HepG2 (cell line): ENCODE data around the gene UNKL. TPM values are rescaled to one million over a fixed set of nuclear protein-coding genes. Genes with fewer than 3 reads are reported as not detected.
A peak's percentile ranks its signal among the peaks of the same experiment; 100 is the strongest.

Experiments
- ATAC-seq: fragments of 200-7000 bp; cut with Tn5 transposase; 3 replicates; pipeline ENCODE4 v1.9.1; 2020; ENCODE audit warnings: mild to moderate bottlenecking, moderate library complexity
- BruUV-seq: library from RNA; stranded (reverse); fragments of 400-500 nt; replicated peaks from 2 replicates; lab custom pipeline; 2021; lab: Mats Ljungman, UMichigan
- CTCF ChIA-PET: fragments of 300-600 bp; formaldehyde crosslinking; extraction: SDS; loops from one replicate; lab custom pipeline; 2021; ENCODE audit warnings: low total read pairs, inconsistent platforms, low intra/inter-chr PET ratio; lab: Yijun Ruan, JAX
- POLR2A ChIA-PET: fragments of 350-600 bp; sonication (Branson Sonifier 250); formaldehyde crosslinking; loops from one replicate; lab custom pipeline; 2020; ENCODE audit warnings: antibody characterized with exemption, inconsistent platforms; lab: Yijun Ruan, JAX
- DNase-seq: peaks from one replicate; pipeline ENCODE4 v3.0.0-alpha.2; 2015; ENCODE audit warnings: low spot score
- FAIRE-seq: peaks from 3 replicates; lab custom pipeline; 2011; peaks lifted over from hg19 to GRCh38; lab: Jason Lieb, UNC
- H2AFZ ChIP-seq: one replicate; pipeline ENCODE4 v1.6.1; 2011; ENCODE audit warnings: low read length, inconsistent platforms
- H3K27ac ChIP-seq: fragments of 300-600 bp; 3 replicates; pipeline ENCODE4 v1.8.0; 2011; ENCODE audit warnings: mixed run types, mild to moderate bottlenecking, mixed read lengths, low read length, inconsistent platforms; ENCODE audit not compliant: insufficient read depth; ENCODE audit errors: extremely low read length
- H3K27me3 ChIP-seq, 2 experiments: fragments of 200-600 bp in 1 of 2; 2 replicates in 1 of 2; 3 replicates in 1 of 2; pipeline versions ENCODE4 v1.6.0 to v1.8.0; 2011; ENCODE audit warnings: low read length in 2 of 2, mild to moderate bottlenecking in 2 of 2, moderate library complexity in 2 of 2, inconsistent platforms in 1 of 2; ENCODE audit not compliant: insufficient read depth in 2 of 2, control insufficient read depth in 1 of 2
- H3K36me3 ChIP-seq, 2 experiments: fragments of 200-600 bp in 1 of 2; replicated peaks in 1 of 2; 2 replicates in 1 of 2; 3 replicates in 1 of 2; pipeline versions ENCODE4 v1.5.1 to v1.8.0; 2011; ENCODE audit warnings: low read length in 2 of 2, inconsistent platforms in 1 of 2; ENCODE audit not compliant: insufficient read depth in 2 of 2, control insufficient read depth in 1 of 2
- H3K4me1 ChIP-seq: 2 replicates; pipeline ENCODE4 v1.5.1; 2012; ENCODE audit warnings: low read length, inconsistent platforms; ENCODE audit not compliant: insufficient read depth
- H3K4me2 ChIP-seq: 2 replicates; pipeline ENCODE4 v1.6.0; 2011; ENCODE audit warnings: low read depth, low read length, inconsistent platforms
- H3K4me3 ChIP-seq, 3 experiments: fragments of 200-600 bp in 1 of 3; sonication (generic), shearing (Covaris generic) in 1 of 3; replicated peaks in 1 of 3; 2 replicates each; pipeline ENCODE4 v1.5.1; 2011 to 2016; ENCODE audit warnings: low read length in 3 of 3, inconsistent platforms in 2 of 3, low read depth in 2 of 3, mild to moderate bottlenecking in 2 of 3, control low read depth in 1 of 3, mixed read lengths in 1 of 3; ENCODE audit not compliant: insufficient read depth in 1 of 3
- H3K79me2 ChIP-seq: one replicate; pipeline ENCODE4 v1.6.1; 2011; ENCODE audit warnings: low read length, inconsistent platforms; ENCODE audit not compliant: insufficient read depth
- H3K9ac ChIP-seq: 2 replicates; pipeline ENCODE4 v1.6.0; 2011; ENCODE audit warnings: mild to moderate bottlenecking, low read depth, low read length, inconsistent platforms; ENCODE audit not compliant: insufficient read depth
- H3K9me3 ChIP-seq: 2 replicates; pipeline ENCODE4 v1.5.1; 2012; ENCODE audit warnings: mild to moderate bottlenecking, low read length
- H4K20me1 ChIP-seq: 2 replicates; pipeline ENCODE4 v1.6.0; 2011; ENCODE audit warnings: inconsistent platforms, mild to moderate bottlenecking, low read length, moderate library complexity; ENCODE audit not compliant: insufficient read depth
- ARHGAP35 ChIP-seq: sonication (generic); formaldehyde crosslinking; IDR thresholded peaks from 2 replicates; pipeline ENCODE4 v1.9.0; 2022; ENCODE audit warnings: mild to moderate bottlenecking, inconsistent platforms, moderate library complexity, missing genetic modification reagents, borderline replicate concordance
- KLF13 ChIP-seq: sonication (generic); formaldehyde crosslinking; IDR thresholded peaks from 2 replicates; pipeline ENCODE4 v1.4.0; 2020; ENCODE audit warnings: mild to moderate bottlenecking, missing genetic modification reagents
- MTA1 ChIP-seq: sonication (generic); formaldehyde crosslinking; IDR thresholded peaks from 2 replicates; pipeline ENCODE4 v1.4.0; 2020; ENCODE audit warnings: missing genetic modification reagents, mild to moderate bottlenecking, borderline replicate concordance
- SIN3B ChIP-seq: fragments of 150-350 bp; IDR thresholded peaks from 2 replicates; pipeline ENCODE4 v1.6.1; 2014; ENCODE audit warnings: low read length
- ZNF747 ChIP-seq: sonication (generic); formaldehyde crosslinking; IDR thresholded peaks from 2 replicates; pipeline ENCODE4 v1.8.1; 2023; ENCODE audit warnings: missing genetic modification reagents, mild to moderate bottlenecking, borderline replicate concordance
- WGBS: methylation state at CpG from one replicate; pipeline ENCODE4 v1.1.6; 2017; ENCODE audit warnings: low lambda C conversion rate; 5-methylcytosine and 5-hydroxymethylcytosine counted together
- in situ Hi-C: cut with HindIII; loops from 2 replicates; pipeline ENCODE4 v1.10.0; 2017; ENCODE audit warnings: low pct_unique_long_range_greater_than_20kb; ENCODE audit not compliant: extremely low pct_ligation_motif_present
- intact Hi-C: fragments of 100-400 bp; cut with micrococcal nuclease; formaldehyde crosslinking; loops from one replicate; pipeline ENCODE4 v1.10.0; 2022; ENCODE audit not compliant: unreplicated experiment
- polyA plus RNA-seq, 8 experiments: library from polyadenylated mRNA; depleted of rRNA in 3 of 8; stranded (reverse) in 7 of 8; unstranded in 1 of 8; fragments of >200 nt; fragmentation: Illumina TruSeq in 4 of 8; extraction: Trizol in 4 of 8; gene quantifications; 2 replicates each; pipeline versions ENCODE4 v1.2.1 to v1.2.3, GENCODE V29; 2011 to 2016; ENCODE audit warnings: low read depth in 4 of 8, missing spikeins in 1 of 8, mixed read lengths in 1 of 8; ENCODE audit not compliant: insufficient read depth in 1 of 8
- total RNA-seq, 5 experiments: library from RNA; depleted of rRNA; stranded (reverse); fragments of >200 nt; fragmentation: Illumina TruSeq; extraction: Trizol; gene quantifications; 2 replicates each; pipeline ENCODE4 v1.2.3, GENCODE V29; 2016; ENCODE audit warnings: low read depth in 1 of 5
- TF ChIP-seq, protein P1 (sequence below): sonication (generic); formaldehyde crosslinking; IDR thresholded peaks from 2 replicates; pipeline ENCODE4 v1.4.0; 2020; ENCODE audit warnings: missing genetic modification reagents

Gene UNKL
- total and polyA plus RNA-seq, 2 of the 13 experiments (the other 11 are each of a cell fraction or from before 2014, with no cell fraction given): 10.4 to 17.6 TPM

DNA sequence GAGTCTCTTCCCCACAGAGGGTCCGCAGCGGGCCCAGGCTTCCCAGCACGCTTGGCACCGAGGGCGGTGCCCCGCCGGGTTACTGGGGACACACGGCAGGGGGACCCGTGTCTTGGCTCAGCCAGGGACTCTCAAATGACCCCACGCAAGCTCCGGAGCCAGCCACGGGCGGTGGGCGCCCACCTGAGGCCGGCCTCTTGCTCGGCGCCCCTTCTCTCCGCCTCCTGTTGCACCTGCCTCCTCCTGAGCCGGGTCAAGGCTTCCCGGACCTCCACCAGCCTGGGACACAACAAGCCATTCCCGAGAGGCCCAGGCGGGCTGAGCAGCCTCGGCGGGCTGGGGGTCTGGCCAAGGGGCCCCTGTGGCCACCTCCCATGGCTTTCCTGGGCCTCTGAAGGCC is 28.2 kb upstream of the UNKL start:
- Histone ChIP-seq H3K9ac (no peak overlapping the region), H3K4me2 (no peak overlapping the region), H3K27ac (no peak overlapping the region), H3K9me3 (no peaks in the 10 kb centered on the region), H3K36me3 (no peaks in the 10 kb centered on the region; a peak in 1 of 5 replicates), H4K20me1 (no peaks in the 10 kb centered on the region), H2AFZ (no peak overlapping the region), H3K79me2 (no peaks in the 10 kb centered on the region), H3K4me1 (peaks cover 36% of the 10 kb centered on the region), H3K4me3 (no peak overlapping the region), H3K27me3 (peaks cover 6 to 18% of the 10 kb centered on the region in 2 experiments; a peak in 4 of 5 replicates)
- CTCF ChIA-PET: no interaction called here
- TF ChIP-seq ARHGAP35 (no peak), KLF13 (CRISPR knock-in tag) (no peak), SIN3B (no peak), MTA1 (CRISPR knock-in tag) (0 out of 2 replicates have a peak, but pooled peaks have one; percentile 22), ZNF747 (CRISPR knock-in tag) (no peak)
- TF ChIP-seq, protein P1, sequence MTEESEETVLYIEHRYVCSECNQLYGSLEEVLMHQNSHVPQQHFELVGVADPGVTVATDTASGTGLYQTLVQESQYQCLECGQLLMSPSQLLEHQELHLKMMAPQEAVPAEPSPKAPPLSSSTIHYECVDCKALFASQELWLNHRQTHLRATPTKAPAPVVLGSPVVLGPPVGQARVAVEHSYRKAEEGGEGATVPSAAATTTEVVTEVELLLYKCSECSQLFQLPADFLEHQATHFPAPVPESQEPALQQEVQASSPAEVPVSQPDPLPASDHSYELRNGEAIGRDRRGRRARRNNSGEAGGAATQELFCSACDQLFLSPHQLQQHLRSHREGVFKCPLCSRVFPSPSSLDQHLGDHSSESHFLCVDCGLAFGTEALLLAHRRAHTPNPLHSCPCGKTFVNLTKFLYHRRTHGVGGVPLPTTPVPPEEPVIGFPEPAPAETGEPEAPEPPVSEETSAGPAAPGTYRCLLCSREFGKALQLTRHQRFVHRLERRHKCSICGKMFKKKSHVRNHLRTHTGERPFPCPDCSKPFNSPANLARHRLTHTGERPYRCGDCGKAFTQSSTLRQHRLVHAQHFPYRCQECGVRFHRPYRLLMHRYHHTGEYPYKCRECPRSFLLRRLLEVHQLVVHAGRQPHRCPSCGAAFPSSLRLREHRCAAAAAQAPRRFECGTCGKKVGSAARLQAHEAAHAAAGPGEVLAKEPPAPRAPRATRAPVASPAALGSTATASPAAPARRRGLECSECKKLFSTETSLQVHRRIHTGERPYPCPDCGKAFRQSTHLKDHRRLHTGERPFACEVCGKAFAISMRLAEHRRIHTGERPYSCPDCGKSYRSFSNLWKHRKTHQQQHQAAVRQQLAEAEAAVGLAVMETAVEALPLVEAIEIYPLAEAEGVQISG (CRISPR knock-in tag): no peak
- DNase-seq (no peak), FAIRE-seq (no peak), ATAC-seq (no peak)
- WGBS: no CpG with 5 or more reads among the region's 24 CpGs
- POLR2A ChIA-PET: no interaction called here
- no TSS peak for BruUV-seq
- intact Hi-C loops (no loop called here), in situ Hi-C loops (no loop called here)
